NT2/D1 (cell line): ENCODE results near the gene ZDHHC5.

ENCODE experiments used
- DNase-seq: peaks from one replicate; pipeline ENCODE4 v3.0.0-alpha.2; 2011; ENCODE audit warnings: low read depth, low spot score
- H3K27me3 ChIP-seq: 2 replicates; pipeline ENCODE4 v1.6.0; 2011; ENCODE audit warnings: mild to moderate bottlenecking; ENCODE audit not compliant: insufficient read length, insufficient read depth
- H3K36me3 ChIP-seq: 2 replicates; pipeline ENCODE4 v1.6.1; 2011; ENCODE audit warnings: mild to moderate bottlenecking, low read length, mixed read lengths; ENCODE audit not compliant: insufficient read depth, insufficient read length
- H3K4me1 ChIP-seq: 2 replicates; pipeline ENCODE4 v1.5.1; 2011; ENCODE audit not compliant: insufficient read depth, insufficient read length
- H3K4me3 ChIP-seq: 2 replicates; pipeline ENCODE4 v1.5.1; 2011; ENCODE audit warnings: low read depth; ENCODE audit not compliant: insufficient read length
- H3K9ac ChIP-seq: 2 replicates; pipeline ENCODE4 v1.6.0; 2011; ENCODE audit warnings: low read depth; ENCODE audit not compliant: insufficient read length
- H3K9me3 ChIP-seq: 2 replicates; pipeline ENCODE4 v1.5.1; 2011; ENCODE audit warnings: mild to moderate bottlenecking, low read length; ENCODE audit not compliant: insufficient read depth
- SUZ12 ChIP-seq: IDR thresholded peaks from 2 replicates; pipeline ENCODE4 v1.6.1; 2011; ENCODE audit not compliant: insufficient read length, insufficient read depth; ENCODE audit errors: extremely low read depth
- YY1 ChIP-seq: IDR thresholded peaks from 2 replicates; pipeline ENCODE4 v1.6.1; 2011; ENCODE audit not compliant: insufficient read length, insufficient read depth
- ZNF274 ChIP-seq: IDR thresholded peaks from 2 replicates; pipeline ENCODE4 v1.6.1; 2011; ENCODE audit warnings: mild to moderate bottlenecking, low read depth, low read length

Gene ZDHHC5

GRCh38 chr11:57744357-57744756 is 76.4 kb downstream of the ZDHHC5 start:
- DNase-seq = no peak
- H3K9me3 ChIP-seq = no peaks in the 10 kb centered on the region
- TF ChIP-seq SUZ12 (no peak), ZNF274 (no peak), YY1 (no peak)
- H3K9ac ChIP-seq = no peak overlapping the region
- no peaks in the 10 kb centered on the region for H3K4me1 ChIP-seq
- H3K36me3 ChIP-seq = peaks cover 50% of the 10 kb centered on the region
- no peaks in the 10 kb centered on the region for H3K27me3 ChIP-seq
- no peak overlapping the region for H3K4me3 ChIP-seq

DNA sequence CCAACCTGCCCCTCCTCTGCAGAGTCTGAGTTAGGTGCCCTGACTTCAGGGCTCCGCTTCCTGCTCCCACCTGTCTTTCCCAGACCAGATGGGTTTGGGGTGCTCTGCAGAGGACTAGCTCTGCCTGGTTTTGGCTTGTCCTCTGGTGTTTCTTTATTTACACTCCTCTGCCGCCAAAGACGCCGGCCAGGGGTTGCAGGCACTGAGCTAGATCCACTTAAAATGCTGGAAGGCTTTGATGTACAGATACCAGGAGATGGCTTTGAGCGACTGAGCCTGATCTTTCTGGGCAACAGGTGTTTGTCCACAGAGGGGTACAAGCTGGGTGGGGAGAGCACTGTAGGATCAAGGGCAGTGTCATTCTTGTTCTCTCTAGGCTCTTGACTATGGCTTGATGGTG is 77.3 kb downstream of the ZDHHC5 start:
- no peak for DNase-seq
- Histone ChIP-seq H3K36me3 (peaks cover 43% of the 10 kb centered on the region), H3K4me3 (no peak overlapping the region), H3K27me3 (no peaks in the 10 kb centered on the region), H3K9ac (no peak overlapping the region), H3K9me3 (no peaks in the 10 kb centered on the region), H3K4me1 (no peaks in the 10 kb centered on the region)
- TF ChIP-seq ZNF274 = no peak
- no peak for TF ChIP-seq SUZ12
- TF ChIP-seq YY1 = no peak

DNA sequence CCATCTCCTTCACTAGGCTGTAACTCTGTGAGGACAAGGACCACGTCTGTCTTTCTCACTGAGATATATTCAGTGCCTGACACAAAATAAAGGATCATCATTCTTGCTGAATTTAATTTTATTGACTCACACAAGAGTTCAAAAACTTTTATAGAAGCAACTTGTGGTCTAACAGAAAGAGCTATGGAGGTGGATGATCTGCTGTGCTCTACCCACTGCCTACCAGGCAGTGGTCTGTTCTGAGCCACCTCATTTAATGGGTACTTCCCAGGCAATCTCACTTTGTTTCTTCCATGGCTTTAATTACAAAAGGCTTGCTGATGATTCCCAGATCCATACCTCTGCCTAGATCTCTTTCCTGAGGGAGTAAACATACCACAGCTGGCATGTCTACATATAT is 79.0 kb downstream of the ZDHHC5 start:
- Histone ChIP-seq H3K36me3 (peaks cover 41% of the 10 kb centered on the region), H3K4me1 (no peaks in the 10 kb centered on the region), H3K9me3 (no peaks in the 10 kb centered on the region), H3K27me3 (no peaks in the 10 kb centered on the region), H3K4me3 (no peak overlapping the region), H3K9ac (no peak overlapping the region)
- no peak for DNase-seq
- TF ChIP-seq ZNF274 = no peak
